GM12874 (cell line): ENCODE data around the gene RBM28.

ENCODE experiments used
- TF ChIP-seq, protein P1 (sequence below): IDR thresholded peaks from 2 replicates; pipeline ENCODE4 v1.5.1; 2011; ENCODE audit warnings: low read depth, mild to moderate bottlenecking, control low read depth, low read length, moderate library complexity; ENCODE audit not compliant: insufficient read depth

RBM28 gene

DNA sequence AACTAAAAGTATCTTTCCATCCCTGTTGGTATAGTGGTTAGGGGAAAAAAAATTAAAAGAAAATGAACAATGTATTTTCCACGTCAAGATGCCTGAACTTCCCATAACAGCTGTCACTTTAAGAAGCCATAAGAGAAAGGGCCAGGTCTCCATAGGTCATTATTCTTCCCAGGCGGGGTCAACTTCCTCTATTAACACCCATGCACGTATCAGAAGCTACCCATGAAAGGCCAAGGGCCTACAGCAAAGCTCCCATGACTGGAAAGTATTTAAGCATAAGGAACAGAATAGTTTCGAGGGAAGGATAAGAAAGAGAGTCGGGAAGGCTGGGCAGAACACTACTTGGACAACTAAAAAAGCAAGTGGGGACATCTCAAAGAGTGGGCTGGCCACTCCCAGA lies 40.1 kb downstream of the RBM28 start:
- TF ChIP-seq, protein P1, sequence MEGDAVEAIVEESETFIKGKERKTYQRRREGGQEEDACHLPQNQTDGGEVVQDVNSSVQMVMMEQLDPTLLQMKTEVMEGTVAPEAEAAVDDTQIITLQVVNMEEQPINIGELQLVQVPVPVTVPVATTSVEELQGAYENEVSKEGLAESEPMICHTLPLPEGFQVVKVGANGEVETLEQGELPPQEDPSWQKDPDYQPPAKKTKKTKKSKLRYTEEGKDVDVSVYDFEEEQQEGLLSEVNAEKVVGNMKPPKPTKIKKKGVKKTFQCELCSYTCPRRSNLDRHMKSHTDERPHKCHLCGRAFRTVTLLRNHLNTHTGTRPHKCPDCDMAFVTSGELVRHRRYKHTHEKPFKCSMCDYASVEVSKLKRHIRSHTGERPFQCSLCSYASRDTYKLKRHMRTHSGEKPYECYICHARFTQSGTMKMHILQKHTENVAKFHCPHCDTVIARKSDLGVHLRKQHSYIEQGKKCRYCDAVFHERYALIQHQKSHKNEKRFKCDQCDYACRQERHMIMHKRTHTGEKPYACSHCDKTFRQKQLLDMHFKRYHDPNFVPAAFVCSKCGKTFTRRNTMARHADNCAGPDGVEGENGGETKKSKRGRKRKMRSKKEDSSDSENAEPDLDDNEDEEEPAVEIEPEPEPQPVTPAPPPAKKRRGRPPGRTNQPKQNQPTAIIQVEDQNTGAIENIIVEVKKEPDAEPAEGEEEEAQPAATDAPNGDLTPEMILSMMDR: no peak

DNA sequence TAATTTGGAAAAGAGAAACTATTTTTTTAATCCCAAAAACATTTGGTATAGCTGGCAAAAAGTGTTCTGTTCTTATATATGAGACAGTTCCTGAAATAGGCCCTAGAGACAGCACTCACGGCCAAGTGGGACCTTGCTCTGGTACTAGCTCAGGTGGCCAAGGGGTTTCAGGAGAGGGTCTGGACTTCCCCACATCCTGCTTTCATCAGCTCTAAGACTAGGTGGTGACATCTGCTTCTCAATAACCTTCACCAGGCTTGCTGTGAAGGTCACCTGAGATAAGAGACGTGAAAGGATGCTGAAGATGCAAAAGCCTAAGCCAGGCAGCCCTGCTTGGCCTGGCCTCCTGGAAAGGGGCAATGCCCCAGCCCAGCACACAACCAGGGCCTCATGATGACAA lies 40.6 kb downstream of the RBM28 start:
- TF ChIP-seq, protein P1: no peak

DNA sequence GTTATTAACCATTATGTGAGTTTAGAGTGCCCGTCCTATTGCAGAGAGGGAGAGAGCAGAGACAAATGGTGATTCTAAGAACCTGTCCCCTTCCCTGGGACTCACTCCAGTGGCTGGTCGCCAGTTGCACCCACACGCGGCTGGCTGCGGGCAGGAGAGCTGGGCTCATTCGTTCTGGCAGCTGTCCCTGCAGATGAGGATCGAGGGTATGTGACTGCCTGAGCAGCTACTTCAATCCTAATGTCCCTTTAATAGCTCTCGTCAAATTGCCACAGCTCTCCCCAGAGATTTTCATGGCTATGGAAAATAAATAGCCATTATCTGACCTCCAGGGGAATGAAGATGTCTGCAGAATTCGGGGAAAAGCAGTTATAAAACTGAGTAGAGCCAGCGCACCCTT lies 41.6 kb downstream of the RBM28 start:
- TF ChIP-seq, protein P1: no peak

DNA sequence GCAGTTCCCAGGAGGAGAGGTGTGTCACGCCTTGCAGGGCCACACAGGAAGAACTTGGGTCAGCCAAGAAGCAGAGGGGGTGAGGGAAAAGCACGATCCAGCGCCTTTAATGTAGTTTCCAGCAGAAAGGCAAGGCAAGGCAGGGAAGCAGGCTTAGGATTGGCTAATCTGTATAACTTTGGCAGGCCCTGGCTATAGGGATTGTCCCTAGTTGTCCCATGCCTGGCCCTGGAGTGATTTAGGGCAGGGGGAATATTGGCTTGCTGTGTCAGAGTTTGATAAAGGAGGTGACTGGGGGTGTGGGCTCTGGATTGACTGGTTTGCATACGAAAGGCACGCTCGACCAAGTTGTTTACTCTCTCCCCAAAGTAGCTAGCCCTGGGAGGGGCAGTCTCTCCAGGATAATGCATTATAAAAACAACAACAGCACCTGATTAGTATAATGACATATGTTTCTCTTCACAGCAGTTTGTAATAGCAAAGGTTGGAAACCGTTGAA lies 44.5 kb downstream of the RBM28 start:
- TF ChIP-seq, protein P1: no peak

DNA sequence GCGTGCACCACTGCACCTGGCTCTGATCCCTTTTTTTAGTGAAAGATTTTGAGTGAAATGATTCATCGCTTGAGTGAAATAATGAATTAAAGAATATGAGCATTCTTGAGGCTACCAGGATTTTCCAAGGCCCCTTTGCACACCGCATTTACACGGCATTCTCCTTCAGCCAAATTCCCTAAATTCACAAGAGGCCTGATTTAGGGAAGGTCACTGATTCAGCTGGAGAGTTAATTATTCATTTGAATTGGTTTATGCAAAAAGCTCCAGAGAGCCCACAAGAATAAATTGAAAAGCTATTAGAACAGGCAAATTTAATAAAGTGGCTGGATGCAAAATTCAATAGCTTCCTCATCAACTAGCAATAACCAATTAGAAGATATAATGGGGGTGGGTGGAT lies 56.2 kb downstream of the RBM28 start:
- TF ChIP-seq, protein P1: no peak

DNA sequence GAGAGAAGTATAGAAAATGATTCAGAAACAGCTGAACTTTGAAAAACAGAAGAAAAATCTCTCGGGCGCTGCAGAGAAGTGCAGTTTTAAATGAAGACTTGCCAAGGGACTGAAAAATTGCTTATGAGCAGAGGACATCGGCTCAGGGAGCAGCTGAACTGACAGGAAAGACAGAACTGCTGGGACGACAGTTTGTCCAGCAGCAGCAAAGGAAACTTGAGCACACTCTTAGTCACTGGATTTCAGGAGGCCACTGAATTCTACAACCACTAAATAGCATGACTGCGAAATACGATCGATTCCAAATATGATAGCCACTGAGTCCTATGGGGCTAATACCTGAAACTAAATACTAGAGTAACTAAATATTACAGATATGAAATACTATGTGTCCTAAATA lies 59.6 kb downstream of the RBM28 start:
- TF ChIP-seq, protein P1: no peak

DNA sequence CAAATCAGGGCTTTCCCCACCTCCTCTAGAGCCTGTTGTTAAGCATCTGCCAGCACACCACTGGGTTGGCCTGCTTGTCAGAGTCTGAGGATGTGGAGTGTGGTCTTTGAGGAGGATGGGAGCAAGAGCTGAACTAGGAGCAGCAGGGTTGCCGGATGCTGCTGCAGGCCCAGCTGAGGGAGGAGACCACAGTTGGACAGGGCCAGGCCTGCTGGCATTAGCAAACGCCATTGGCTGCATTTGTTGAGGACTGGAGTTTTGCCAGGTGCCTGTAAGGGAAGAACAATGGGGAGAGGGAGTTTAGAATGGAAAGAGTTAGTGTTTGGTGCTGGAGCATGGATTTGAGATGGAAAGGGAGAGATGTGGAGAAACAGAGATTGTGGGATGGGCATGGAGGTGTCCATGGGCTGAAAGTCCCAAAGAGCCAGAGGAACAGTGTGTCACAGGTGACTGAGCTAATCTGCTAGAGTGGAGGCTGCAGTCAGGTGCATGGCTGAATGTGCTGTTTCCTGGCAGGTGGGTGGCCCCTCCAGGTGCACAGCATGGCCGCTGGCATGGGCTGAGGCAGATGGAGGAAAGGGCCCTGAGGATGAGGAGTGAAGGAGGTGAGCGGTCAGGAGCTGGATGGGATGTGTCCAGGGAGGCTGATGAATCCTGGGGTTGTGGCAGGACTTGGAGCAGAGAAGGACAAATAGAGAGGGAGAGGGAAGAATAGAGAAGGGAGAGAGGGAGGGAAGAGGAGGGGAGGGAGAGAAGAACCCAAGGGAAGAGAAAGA lies 61.9 kb downstream of the RBM28 start:
- TF ChIP-seq, protein P1: no peak
